H54 (cell line): Measurements from ENCODE around the gene MDM4.
A peak's percentile ranks its signal among the peaks of the same experiment; 100 is the strongest.

ENCODE experiments used
- DNase-seq: peaks from one replicate; pipeline ENCODE4 v3.0.0; 2011; ENCODE audit warnings: low spot score, mixed read lengths; ENCODE audit not compliant: insufficient read length
- FAIRE-seq: peaks from 3 replicates; lab custom pipeline; 2011; peaks lifted over from hg19 to GRCh38; lab: Jason Lieb, UNC
- POLR2A ChIP-seq: IDR thresholded peaks from 2 replicates; pipeline ENCODE4 v1.6.1; 2011; ENCODE audit warnings: low read depth, mild to moderate bottlenecking, low read length

MDM4 gene

GRCh38 chr1:204578867-204579664, 62.9 kb downstream of the MDM4 start:
- TF ChIP-seq POLR2A = no peak
- no peak for FAIRE-seq
- no peak for DNase-seq

- no peak for DNase-seq
- FAIRE-seq = no peak
Observed at GRCh38 chr1:204579681-204580080, 63.5 kb downstream of the MDM4 start.

GRCh38 chr1:204580862-204581261, 64.7 kb downstream of the MDM4 start:
- DNase-seq (no peak), FAIRE-seq (no peak)
- TF ChIP-seq POLR2A = no peak

More at GRCh38 chr1:204579681-204580080, 63.5 kb downstream of the MDM4 start:
- no peak for TF ChIP-seq POLR2A

- TF ChIP-seq POLR2A = no peak
- no peak for FAIRE-seq
- no peak for DNase-seq
Observed at GRCh38 chr1:204581759-204582158, 65.6 kb downstream of the MDM4 start.

- DNase-seq = no peak
- no peak for FAIRE-seq
Observed at GRCh38 chr1:204583909-204584632, 67.9 kb downstream of the MDM4 start.

GRCh38 chr1:204584699-204585372, 68.6 kb downstream of the MDM4 start:
- no peak for DNase-seq
- no peak for TF ChIP-seq POLR2A
- no peak for FAIRE-seq

More at GRCh38 chr1:204583909-204584632, 67.9 kb downstream of the MDM4 start:
- TF ChIP-seq POLR2A = no peak

- FAIRE-seq = no peak
- no peak for TF ChIP-seq POLR2A
Observed at GRCh38 chr1:204587621-204588020, 71.4 kb downstream of the MDM4 start.

GRCh38 chr1:204588826-204589225, 72.6 kb downstream of the MDM4 start:
- DNase-seq (no peak), FAIRE-seq (no peak)

More at GRCh38 chr1:204587621-204588020, 71.4 kb downstream of the MDM4 start:
- no peak for DNase-seq

GRCh38 chr1:204589409-204590038, 73.3 kb downstream of the MDM4 start:
- DNase-seq (no peak), FAIRE-seq (no peak)
- TF ChIP-seq POLR2A = no peak

More at GRCh38 chr1:204588826-204589225, 72.6 kb downstream of the MDM4 start:
- TF ChIP-seq POLR2A = no peak

GRCh38 chr1:204591473-204592090, 75.4 kb downstream of the MDM4 start:
- no peak for TF ChIP-seq POLR2A
- FAIRE-seq (no peak), DNase-seq (peak; percentile 51)

- FAIRE-seq = no peak
- TF ChIP-seq POLR2A = no peak
- DNase-seq = no peak
Observed at GRCh38 chr1:204592246-204592948, 76.2 kb downstream of the MDM4 start.

GRCh38 chr1:204598319-204598969, 82.2 kb downstream of the MDM4 start:
- DNase-seq (no peak), FAIRE-seq (no peak)
- no peak for TF ChIP-seq POLR2A

- TF ChIP-seq POLR2A = no peak
- FAIRE-seq = no peak
- DNase-seq = no peak
Observed at GRCh38 chr1:204599098-204599497, 82.9 kb downstream of the MDM4 start.
